AG04450 (cell line): Measurements from ENCODE around the gene TEKTIP1. TPM values are rescaled to one million over a fixed set of nuclear protein-coding genes. Genes with fewer than 3 reads are reported as not detected.

Experiments used
- CTCF ChIA-PET: fragments of 300-600, 350-600 bp; formaldehyde crosslinking; extraction: SDS; loops from one replicate; lab custom pipeline; 2022; ENCODE audit warnings: antibody characterized with exemption, inconsistent platforms; lab: Charles Lee
- POLR2A ChIA-PET: fragments of 350-600 bp; formaldehyde crosslinking; extraction: SDS; loops from one replicate; lab custom pipeline; 2021; ENCODE audit warnings: antibody characterized with exemption, inconsistent platforms; lab: Yijun Ruan, JAX
- DNase-seq: peaks from one replicate; pipeline ENCODE4 v3.0.0-alpha.2; 2011; ENCODE audit warnings: low read depth, low spot score
- H3K27ac ChIP-seq: one replicate; pipeline ENCODE4 v1.5.1; 2012; ENCODE audit warnings: low read depth, low read length, control low read depth
- H3K27me3 ChIP-seq: one replicate; pipeline ENCODE4 v1.6.0; 2012; ENCODE audit warnings: low read length; ENCODE audit not compliant: control insufficient read depth, insufficient read depth
- H3K4me3 ChIP-seq: 2 replicates; pipeline ENCODE4 v1.5.1; 2011; ENCODE audit warnings: mild to moderate bottlenecking, low read depth, low read length, control low read depth
- H3K9me3 ChIP-seq: 2 replicates; pipeline ENCODE4 v1.5.1; 2012; ENCODE audit warnings: low read length; ENCODE audit not compliant: control insufficient read depth, insufficient read depth
- CTCF ChIP-seq: IDR thresholded peaks from 2 replicates; pipeline ENCODE4 v1.5.1; 2011; ENCODE audit warnings: low read depth, low read length, control low read depth, inconsistent platforms
- polyA plus RNA-seq: library from polyadenylated mRNA; depleted of rRNA; stranded (reverse); fragments of >200 nt; gene quantifications from 2 replicates; pipeline ENCODE4 v1.2.3, GENCODE V29; 2011

The TEKTIP1 gene
- polyA plus RNA-seq, 1 experiment = not detected

GRCh38 chr19:3537101-3537437 lies 1.9 kb upstream of the TEKTIP1 start:
- no peak overlapping the region for H3K27ac ChIP-seq
- CTCF ChIA-PET = no interaction called here
- POLR2A ChIA-PET = no interaction called here
- H3K9me3 ChIP-seq = peaks cover 5% of the 10 kb centered on the region; the same call in 1 of the 2 replicates
- TF ChIP-seq CTCF = no peak
- H3K4me3 ChIP-seq = no peak overlapping the region
- DNase-seq = no peak
- H3K27me3 ChIP-seq = no peaks in the 10 kb centered on the region

- H3K9me3 ChIP-seq = peaks cover 5% of the 10 kb centered on the region; the same call in 1 of the 2 replicates
- no peak for TF ChIP-seq CTCF
- H3K27me3 ChIP-seq = no peaks in the 10 kb centered on the region
- H3K27ac ChIP-seq = no peak overlapping the region
- ChIA-PET POLR2A (no interaction called here), CTCF (no interaction called here)
- no peak overlapping the region for H3K4me3 ChIP-seq
- DNase-seq = no peak
Observed at GRCh38 chr19:3537438-3538240, 1.3 kb upstream of the TEKTIP1 start.

- no peaks in the 10 kb centered on the region for H3K27me3 ChIP-seq
- H3K9me3 ChIP-seq = peaks cover 5% of the 10 kb centered on the region; the same call in 1 of the 2 replicates
- DNase-seq = no peak
- CTCF ChIA-PET = interaction anchor here (0.5 kb wide), 1 partner anchor 22 kb away, joined by 3 read pairs; no protein-coding TSS in a partner anchor
- no peak for TF ChIP-seq CTCF
- H3K4me3 ChIP-seq = no peak overlapping the region
- POLR2A ChIA-PET = no interaction called here
- H3K27ac ChIP-seq = no peak overlapping the region
Observed at GRCh38 chr19:3538258-3538929, 580 bp upstream of the TEKTIP1 start.

GRCh38 chr19:3539756-3540118 lies 763 bp downstream of the TEKTIP1 start:
- Histone ChIP-seq H3K27me3 (no peaks in the 10 kb centered on the region), H3K27ac (no peak overlapping the region), H3K4me3 (no peak overlapping the region), H3K9me3 (peaks cover 5% of the 10 kb centered on the region; the same call in 1 of the 2 replicates)
- CTCF ChIA-PET = no interaction called here
- POLR2A ChIA-PET = interaction anchor here (0.6 kb wide), 2 partner anchors 17 to 802 kb away, joined by 3 to 6 read pairs; no protein-coding TSS in a partner anchor
- TF ChIP-seq CTCF = no peak
- no peak for DNase-seq
